ENCODE results near the gene AGGF1.
"Not testable (repeated sequence)": the region's sequence is repeated elsewhere in the genome, so short reads cannot be mapped to it uniquely, and the experiment has no call there.

AGGF1 gene

GRCh38 chr5:77101298-77101697 lies 71.1 kb downstream of the AGGF1 start:
- TF ChIP-seq EZH2phosphoT487 (IDR thresholded peaks at IDR 0.05; ENCODE audit: low read depth) (no peak), CTCF (IDR thresholded peaks at IDR 0.05; ENCODE audit: low read depth, low read length) (no peak)
- Histone ChIP-seq H3K79me2 (ENCODE audit: low read length) (no peaks in the 10 kb centered on the region), H3K27ac (ENCODE audit: low read length) (no peak overlapping the region), H3K36me3 (replicated peaks; ENCODE audit: low read depth, low read length) (no peaks in the 10 kb centered on the region), H3K4me1 (ENCODE audit: low read length) (no peaks in the 10 kb centered on the region), H3K27me3 (ENCODE audit: low read depth, low read length) (no peaks in the 10 kb centered on the region), H3K4me3 (ENCODE audit: low read length) (no peak overlapping the region), H3K9me3 (ENCODE audit: insufficient read depth, low read length) (no peaks in the 10 kb centered on the region), H4K20me1 (ENCODE audit: insufficient read depth, low read length) (no peaks in the 10 kb centered on the region), H2AFZ (ENCODE audit: low read depth, low read length) (no peak overlapping the region), H3K9ac (ENCODE audit: low read length) (no peak overlapping the region), H3K4me2 (ENCODE audit: low read length) (no peak overlapping the region)

GRCh38 chr5:77102549-77102948 lies 72.3 kb downstream of the AGGF1 start:
- no peak overlapping the region for H3K4me3 ChIP-seq (ENCODE audit: low read length)
- H3K9me3 ChIP-seq (ENCODE audit: insufficient read depth, low read length), result no peaks in the 10 kb centered on the region
- no peaks in the 10 kb centered on the region for H3K79me2 ChIP-seq (ENCODE audit: low read length)
- H3K9ac ChIP-seq (ENCODE audit: low read length), result no peak overlapping the region
- no peaks in the 10 kb centered on the region for H3K4me1 ChIP-seq (ENCODE audit: low read length)
- H4K20me1 ChIP-seq (ENCODE audit: insufficient read depth, low read length), result no peaks in the 10 kb centered on the region
- no peaks in the 10 kb centered on the region for H3K36me3 ChIP-seq (replicated peaks; ENCODE audit: low read depth, low read length)
- no peak overlapping the region for H3K4me2 ChIP-seq (ENCODE audit: low read length)
- H3K27me3 ChIP-seq (ENCODE audit: low read depth, low read length), result no peaks in the 10 kb centered on the region
- H2AFZ ChIP-seq (ENCODE audit: low read depth, low read length), result no peak overlapping the region
- TF ChIP-seq CTCF (IDR thresholded peaks at IDR 0.05; ENCODE audit: low read depth, low read length) (no peak), EZH2phosphoT487 (IDR thresholded peaks at IDR 0.05; ENCODE audit: low read depth) (no peak)
- H3K27ac ChIP-seq (ENCODE audit: low read length), result no peak overlapping the region

DNA sequence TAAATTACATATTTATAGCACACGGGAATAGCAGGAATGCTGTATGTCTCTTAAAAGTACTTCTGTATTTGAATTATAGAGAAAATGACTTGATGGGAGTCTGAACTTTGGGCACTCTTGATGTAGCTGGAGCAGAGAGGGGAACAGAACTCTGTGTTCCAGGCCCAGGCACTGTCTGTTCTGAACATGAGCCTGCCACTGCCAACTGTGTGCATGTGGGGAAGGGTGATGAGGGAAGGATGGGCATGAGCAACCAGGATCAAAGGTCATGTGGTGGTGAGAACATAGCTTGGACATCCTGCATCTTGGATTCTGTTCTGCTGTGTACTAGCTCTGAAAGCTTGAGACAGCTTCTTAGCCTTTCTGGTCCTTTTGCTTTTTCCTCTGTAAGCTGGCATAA lies 73.3 kb downstream of the AGGF1 start:
- H4K20me1 ChIP-seq (ENCODE audit: insufficient read depth, low read length), result no peaks in the 10 kb centered on the region
- no peaks in the 10 kb centered on the region for H3K79me2 ChIP-seq (ENCODE audit: low read length)

DNA sequence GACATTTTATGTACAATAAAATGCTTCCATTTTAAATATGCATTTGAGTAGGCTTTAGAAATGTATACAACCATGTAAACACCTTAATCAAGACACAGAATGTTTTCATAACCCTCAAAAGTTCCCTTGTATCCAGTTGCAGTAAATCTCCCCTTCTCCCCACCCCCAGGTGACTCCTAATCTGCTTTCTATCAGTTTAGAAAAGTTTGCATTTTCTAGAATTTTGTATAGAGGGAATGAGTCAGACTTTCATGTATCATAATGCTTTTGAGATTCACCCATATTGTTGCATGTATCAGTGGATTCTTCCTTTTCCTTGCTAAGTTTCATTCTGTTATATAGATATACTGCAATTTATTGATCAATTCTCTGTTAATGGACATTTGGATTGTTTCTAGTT lies 74.6 kb downstream of the AGGF1 start:
- no peak overlapping the region for H3K4me2 ChIP-seq (ENCODE audit: low read length)
- no peaks in the 10 kb centered on the region for H4K20me1 ChIP-seq (ENCODE audit: insufficient read depth, low read length)
- H3K27me3 ChIP-seq (ENCODE audit: low read depth, low read length), result no peaks in the 10 kb centered on the region
- H3K79me2 ChIP-seq (ENCODE audit: low read length), result no peaks in the 10 kb centered on the region
- no peak overlapping the region for H3K4me3 ChIP-seq (ENCODE audit: low read length)
- H3K36me3 ChIP-seq (replicated peaks; ENCODE audit: low read depth, low read length), result no peaks in the 10 kb centered on the region
- H3K9me3 ChIP-seq (ENCODE audit: insufficient read depth, low read length), result no peaks in the 10 kb centered on the region
- no peak overlapping the region for H3K27ac ChIP-seq (ENCODE audit: low read length)
- H2AFZ ChIP-seq (ENCODE audit: low read depth, low read length), result no peak overlapping the region
- no peak overlapping the region for H3K9ac ChIP-seq (ENCODE audit: low read length)
- no peaks in the 10 kb centered on the region for H3K4me1 ChIP-seq (ENCODE audit: low read length)
- no peak for TF ChIP-seq EZH2phosphoT487 (IDR thresholded peaks at IDR 0.05; ENCODE audit: low read depth)
- no peak for TF ChIP-seq CTCF (IDR thresholded peaks at IDR 0.05; ENCODE audit: low read depth, low read length)

More for the DNA sequence above, 73.3 kb downstream of the AGGF1 start:
- no peak overlapping the region for H2AFZ ChIP-seq (ENCODE audit: low read depth, low read length)
- H3K4me2 ChIP-seq (ENCODE audit: low read length), result no peak overlapping the region
- no peak overlapping the region for H3K9ac ChIP-seq (ENCODE audit: low read length)
- no peaks in the 10 kb centered on the region for H3K27me3 ChIP-seq (ENCODE audit: low read depth, low read length)
- H3K36me3 ChIP-seq (replicated peaks; ENCODE audit: low read depth, low read length), result no peaks in the 10 kb centered on the region
- H3K27ac ChIP-seq (ENCODE audit: low read length), result no peak overlapping the region
- no peaks in the 10 kb centered on the region for H3K4me1 ChIP-seq (ENCODE audit: low read length)
- TF ChIP-seq EZH2phosphoT487 (IDR thresholded peaks at IDR 0.05; ENCODE audit: low read depth) (no peak), CTCF (IDR thresholded peaks at IDR 0.05; ENCODE audit: low read depth, low read length) (no peak)
- no peaks in the 10 kb centered on the region for H3K9me3 ChIP-seq (ENCODE audit: insufficient read depth, low read length)
- H3K4me3 ChIP-seq (ENCODE audit: low read length), result no peak overlapping the region

DNA sequence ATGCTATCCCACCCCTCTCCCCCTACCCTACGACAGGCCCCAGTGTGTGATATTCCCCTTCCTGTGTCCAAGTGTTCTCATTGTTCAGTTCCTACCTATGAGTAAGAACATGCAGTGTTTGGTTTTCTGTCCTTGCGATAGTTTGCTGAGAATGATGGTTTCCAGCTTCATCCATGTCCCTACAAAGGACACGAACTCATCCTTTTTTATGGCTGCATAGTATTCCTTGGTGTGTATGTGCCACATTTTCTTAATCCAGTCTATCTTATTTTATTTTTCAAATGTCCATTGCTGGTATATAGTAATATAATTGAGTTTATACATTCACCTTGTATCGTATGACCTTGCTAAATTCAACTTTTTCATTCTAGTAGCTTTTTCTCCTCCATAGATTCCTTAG lies 76.8 kb downstream of the AGGF1 start:
- H3K27ac ChIP-seq (ENCODE audit: low read length); H3K9ac ChIP-seq (ENCODE audit: low read length); H3K27me3 ChIP-seq (ENCODE audit: low read depth, low read length); H3K4me3 ChIP-seq (ENCODE audit: low read length); H3K36me3 ChIP-seq (replicated peaks; ENCODE audit: low read depth, low read length); H3K4me1 ChIP-seq (ENCODE audit: low read length); H3K9me3 ChIP-seq (ENCODE audit: insufficient read depth, low read length); H3K79me2 ChIP-seq (ENCODE audit: low read length); H3K4me2 ChIP-seq (ENCODE audit: low read length); H2AFZ ChIP-seq (ENCODE audit: low read depth, low read length); H4K20me1 ChIP-seq (ENCODE audit: insufficient read depth, low read length): not testable (repeated sequence)
